SH-SY5Y (cell line): ENCODE data around the gene PPP1R37.

Experiments
- GATA2 ChIP-seq: IDR thresholded peaks from 2 replicates; pipeline ENCODE4 v1.6.1; 2011; ENCODE audit warnings: mild to moderate bottlenecking, low read depth, low read length
- GATA3 ChIP-seq: IDR thresholded peaks from 2 replicates; pipeline ENCODE4 v1.6.1; 2011; ENCODE audit warnings: low read depth, mild to moderate bottlenecking, low read length, moderate library complexity

DNA sequence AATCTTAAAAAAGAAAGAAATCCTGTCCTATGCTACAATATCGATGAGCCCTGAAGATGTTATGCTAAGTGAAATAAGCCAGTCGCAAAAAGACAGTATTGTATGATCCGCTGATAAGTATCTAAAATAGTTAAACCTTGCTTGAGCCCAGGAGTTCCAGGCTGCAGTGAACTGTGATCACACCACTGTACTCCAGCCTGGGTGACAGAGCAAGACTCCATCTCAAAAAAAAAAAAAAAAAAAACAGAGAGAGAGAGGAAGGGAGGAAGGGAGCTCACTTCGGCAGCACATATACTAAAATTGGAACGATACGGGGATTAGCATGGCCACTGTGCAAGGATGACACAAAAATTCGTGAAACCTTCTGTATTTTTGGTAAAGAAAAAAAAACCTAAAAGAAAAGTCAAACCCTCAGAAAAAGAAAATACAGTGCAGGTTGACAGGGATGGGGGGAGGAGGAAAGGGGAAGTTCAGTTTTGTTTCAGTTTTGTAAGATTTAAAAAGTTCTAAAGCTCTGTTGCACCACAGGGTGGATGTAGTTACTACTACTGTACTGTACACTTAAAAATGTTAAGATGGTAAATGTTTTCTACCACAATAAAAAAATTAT is 45.7 kb upstream of the PPP1R37 start:
- TF ChIP-seq GATA2 (no peak), GATA3 (no peak)
